Endothelial cell of umbilical vein (primary cell): Measurements from ENCODE around the gene THEM5. TPM values are rescaled to one million over a fixed set of nuclear protein-coding genes. Genes with fewer than 3 reads are reported as not detected.

Experiments used
- BruUV-seq: library from RNA; stranded (reverse); fragments of 400-500 nt; replicated peaks from 2 replicates; lab custom pipeline; 2021; lab: Mats Ljungman, UMichigan
- CTCF ChIA-PET: fragments of 300-600, 350-600 bp; sonication (Branson Sonifier 250); formaldehyde crosslinking; loops from one replicate; lab custom pipeline; 2021; ENCODE audit warnings: antibody characterized with exemption, inconsistent platforms; lab: Charles Lee
- POLR2A ChIA-PET: fragments of 300-600, 350-600 bp; sonication (Branson Sonifier 250); formaldehyde crosslinking; loops from one replicate; lab custom pipeline; 2021; ENCODE audit warnings: antibody characterized with exemption, inconsistent platforms; lab: Charles Lee
- DNase-seq: peaks from one replicate; pipeline ENCODE4 v3.0.0-alpha.2; 2011; ENCODE audit warnings: low read depth, low spot score
- FAIRE-seq: peaks from 2 replicates; lab custom pipeline; 2011; peaks lifted over from hg19 to GRCh38; lab: Jason Lieb, UNC
- H2AFZ ChIP-seq: 2 replicates; pipeline ENCODE4 v1.6.0; 2012; ENCODE audit warnings: low read depth, low read length, control low read depth, inconsistent platforms
- H3K27ac ChIP-seq: 2 replicates; pipeline ENCODE4 v1.5.1; 2011; ENCODE audit warnings: low read depth, mild to moderate bottlenecking, control low read depth, low read length, moderate library complexity; ENCODE audit not compliant: insufficient read depth
- H3K27me3 ChIP-seq, 2 experiments: 2 replicates each; pipeline versions ENCODE4 v1.6.0 to v1.6.1; 2011; ENCODE audit warnings: low read length in 2 of 2, mixed read lengths in 1 of 2; ENCODE audit not compliant: control insufficient read depth in 2 of 2, insufficient read depth in 2 of 2
- H3K36me3 ChIP-seq, 2 experiments: 2 replicates in 1 of 2; 3 replicates in 1 of 2; pipeline ENCODE4 v1.5.1; 2011; ENCODE audit warnings: low read length in 2 of 2, mild to moderate bottlenecking in 1 of 2, moderate library complexity in 1 of 2; ENCODE audit not compliant: control insufficient read depth in 2 of 2, insufficient read depth in 2 of 2; ENCODE audit errors: extremely low read depth in 1 of 2
- H3K4me1 ChIP-seq: 3 replicates; pipeline ENCODE4 v1.5.1; 2011; ENCODE audit warnings: mild to moderate bottlenecking, low read length; ENCODE audit not compliant: control insufficient read depth, insufficient read depth; ENCODE audit errors: extremely low read depth
- H3K4me2 ChIP-seq: 2 replicates; pipeline ENCODE4 v1.6.1; 2011; ENCODE audit warnings: low read length, control low read depth, mixed read lengths; ENCODE audit not compliant: insufficient read depth
- H3K4me3 ChIP-seq, 3 experiments: fragments of 200-600 bp in 1 of 3; sonication (generic), shearing (Covaris generic) in 1 of 3; replicated peaks in 1 of 3; 2 replicates each; pipeline ENCODE4 v1.5.1; 2011 to 2016; ENCODE audit warnings: control low read depth in 3 of 3, low read length in 3 of 3, mild to moderate bottlenecking in 2 of 3, inconsistent platforms in 1 of 3, low read depth in 1 of 3, moderate library complexity in 1 of 3; ENCODE audit not compliant: insufficient read depth in 1 of 3
- H3K79me2 ChIP-seq: 2 replicates; pipeline ENCODE4 v1.6.0; 2012; ENCODE audit warnings: low read length, inconsistent platforms; ENCODE audit not compliant: control insufficient read depth, insufficient read depth
- H3K9ac ChIP-seq: replicated peaks from 2 replicates; pipeline ENCODE3; 2011; ENCODE audit warnings: low read length, control low read depth; ENCODE audit not compliant: insufficient read depth; ENCODE audit errors: extremely low read depth
- H3K9me1 ChIP-seq: replicated peaks from 3 replicates; pipeline ENCODE4 v1.6.0; 2011; ENCODE audit warnings: mild to moderate bottlenecking, low read length; ENCODE audit not compliant: control insufficient read depth, insufficient read depth; ENCODE audit errors: extremely low read depth
- H3K9me3 ChIP-seq: replicated peaks from 2 replicates; pipeline ENCODE4 v1.5.1; 2012; ENCODE audit warnings: low read length, inconsistent platforms; ENCODE audit not compliant: control insufficient read depth, insufficient read depth
- H4K20me1 ChIP-seq: replicated peaks from 2 replicates; pipeline ENCODE3; 2011; ENCODE audit warnings: mild to moderate bottlenecking, low read length; ENCODE audit not compliant: control insufficient read depth, insufficient read depth; ENCODE audit errors: extremely low read depth
- CTCF ChIP-seq, 2 donors: IDR thresholded peaks; 1 replicate in 1 of 2; 2 replicates in 1 of 2; pipeline ENCODE4 v1.5.1; 2011; ENCODE audit warnings: low read length in 2 of 2, mild to moderate bottlenecking in 2 of 2, moderate library complexity in 2 of 2, control low read depth in 1 of 2, inconsistent platforms in 1 of 2, low read depth in 1 of 2; ENCODE audit not compliant: insufficient read depth in 1 of 2; ENCODE audit errors: extremely low read depth in 1 of 2
- EZH2 ChIP-seq: IDR thresholded peaks from 2 replicates; pipeline ENCODE4 v1.6.1; 2012; ENCODE audit warnings: borderline replicate concordance, low read depth, mild to moderate bottlenecking, moderate library complexity, low read length, inconsistent platforms; ENCODE audit not compliant: severe bottlenecking
- FOS ChIP-seq: IDR thresholded peaks from 2 replicates; pipeline ENCODE4 v1.6.1; 2011; ENCODE audit warnings: mild to moderate bottlenecking, low read length, moderate library complexity, borderline replicate concordance; ENCODE audit not compliant: insufficient read depth
- GATA2 ChIP-seq: IDR thresholded peaks from 2 replicates; pipeline ENCODE4 v1.7.0; 2011; ENCODE audit warnings: low read depth, mild to moderate bottlenecking, moderate library complexity, mixed read lengths, low read length; ENCODE audit not compliant: insufficient read length, insufficient read depth
- JUN ChIP-seq: IDR thresholded peaks from 2 replicates; pipeline ENCODE4 v1.6.1; 2011; ENCODE audit warnings: borderline replicate concordance, low read depth; ENCODE audit not compliant: insufficient read length, insufficient read depth
- POLR2AphosphoS5 ChIP-seq: IDR thresholded peaks from 2 replicates; pipeline ENCODE4 v1.6.1; 2012; ENCODE audit warnings: low read depth, mild to moderate bottlenecking, control low read depth, low read length, moderate library complexity; ENCODE audit not compliant: insufficient read depth
- dilution Hi-C: fragments of 300-500 bp; cut with MboI; formaldehyde crosslinking; loops from one replicate; pipeline ENCODE4 v1.15.0; 2019; ENCODE audit warnings: low sequenced_read_pairs; ENCODE audit not compliant: extremely low pct_ligation_motif_present
- intact Hi-C: fragments of 100-400 bp; cut with micrococcal nuclease; formaldehyde crosslinking; loops from one replicate; pipeline ENCODE4 v1.10.0; 2022
- polyA plus RNA-seq, 4 experiments: library from polyadenylated mRNA; depleted of rRNA in 3 of 4; stranded (reverse) in 3 of 4; unstranded in 1 of 4; fragments of >200 nt; gene quantifications; 2 replicates each; pipeline versions ENCODE4 v1.2.1 to v1.2.3, GENCODE V29; 2011 to 2012; ENCODE audit warnings: missing spikeins in 1 of 4
- total RNA-seq: library from RNA; stranded (reverse); gene quantifications from 2 replicates; pipeline ENCODE4 v1.2.3, GENCODE V29; 2021

Gene THEM5
- total and polyA plus RNA-seq, 2 donors (not counting 3 experiments of a cell fraction or from before 2014, with no cell fraction given), result not detected

DNA sequence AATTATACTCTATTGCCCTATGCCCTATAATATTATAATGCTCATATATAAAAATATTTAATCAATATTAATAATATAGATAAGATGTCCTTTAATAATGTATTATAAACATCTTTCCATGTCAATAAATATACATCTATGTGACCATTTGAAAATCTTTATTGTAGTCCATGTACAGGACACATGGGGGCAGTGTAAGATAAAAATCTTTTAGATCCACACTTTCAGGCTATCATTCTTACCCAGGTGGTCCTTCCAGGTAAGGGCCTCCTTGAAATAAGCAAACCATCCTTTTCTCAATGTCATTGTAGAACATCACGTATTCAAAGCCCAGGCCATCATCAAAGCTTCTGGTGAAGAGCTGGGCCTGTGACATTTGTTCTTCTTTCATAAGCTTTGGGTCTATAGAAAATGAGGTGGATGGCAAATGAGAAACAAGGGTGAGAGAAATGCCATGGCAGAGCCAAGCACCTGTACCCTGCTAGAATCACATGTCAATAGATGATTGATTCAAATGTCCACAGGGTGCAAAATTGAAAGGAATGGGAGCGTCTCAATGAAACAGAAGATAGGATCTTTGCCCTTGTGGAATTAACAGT is 35.6 kb upstream of the THEM5 start:
- no peak overlapping the region for H3K4me2 ChIP-seq
- POLR2A ChIA-PET, result no interaction called here
- CTCF ChIA-PET, result interaction anchor here (0.6 to 8.2 kb wide), 12 partner anchors 11 to 112 kb away, joined by 3 to 128 read pairs (median 4); partner anchors contain the start of gene THEM4
- peaks cover 15% of the 10 kb centered on the region for H3K4me1 ChIP-seq
- dilution Hi-C loops, result no loop called here
- intact Hi-C loops, result loop anchor here (1.0 kb wide), 4 partner anchors 45 to 112 kb away; no protein-coding TSS in a partner anchor
- no peaks in the 10 kb centered on the region for H3K27me3 ChIP-seq
- H3K9me3 ChIP-seq, result no peaks in the 10 kb centered on the region
- no peak overlapping the region for H3K9ac ChIP-seq
- TF ChIP-seq GATA2 (no peak), CTCF (IDR thresholded peaks at IDR 0.05; ENCODE audit: extremely low read depth in 1 of 2, insufficient read depth in 1 of 2, low read depth in 1 of 2, low read length in 2 of 2) (peak; percentile 20 to 22)
- no TSS peak for BruUV-seq
- H2AFZ ChIP-seq, result no peak overlapping the region
- H3K9me1 ChIP-seq, result no peaks in the 10 kb centered on the region
- H3K4me3 ChIP-seq, result no peak overlapping the region
- DNase-seq (peak; percentile 28), FAIRE-seq (no peak)
- no peaks in the 10 kb centered on the region for H4K20me1 ChIP-seq
- H3K36me3 ChIP-seq, result no peaks in the 10 kb centered on the region
- no peak overlapping the region for H3K27ac ChIP-seq
- no peaks in the 10 kb centered on the region for H3K79me2 ChIP-seq

GRCh38 chr1:151887028-151887427 is 33.5 kb upstream of the THEM5 start:
- TF ChIP-seq CTCF (IDR thresholded peaks at IDR 0.05; ENCODE audit: extremely low read depth in 1 of 2, insufficient read depth in 1 of 2, low read depth in 1 of 2, low read length in 2 of 2), result no peak
- TF ChIP-seq EZH2, result no peak
- TF ChIP-seq FOS, result peak; percentile 84
- peak; percentile 72 for TF ChIP-seq POLR2AphosphoS5
- peak; percentile 76 for TF ChIP-seq JUN
- no peaks in the 10 kb centered on the region for H3K9me1 ChIP-seq
- peak; percentile 76 for FAIRE-seq
- peak overlapping the region; percentile 60 for H3K27ac ChIP-seq
- H3K9me3 ChIP-seq, result no peaks in the 10 kb centered on the region
- ChIA-PET POLR2A (interaction anchor here (0.5 kb wide), 1 partner anchor 379 kb away, joined by 5 read pairs; no protein-coding TSS in a partner anchor), CTCF (interaction anchor here (1.0 to 8.2 kb wide), 6 partner anchors 12 to 114 kb away, joined by 3 to 128 read pairs (median 8); partner anchors contain the start of gene THEM4)
- intact Hi-C loops, result loop anchor here (1.0 kb wide), 1 partner anchor 22 kb away; the partner anchor contains the start of gene THEM4
- BruUV-seq, result no TSS peak
- H3K4me3 ChIP-seq, result no peak overlapping the region
- H2AFZ ChIP-seq, result no peak overlapping the region
- DNase-seq, result peak; percentile 77
- no peak overlapping the region for H3K9ac ChIP-seq
- dilution Hi-C loops, result no loop called here
- no peaks in the 10 kb centered on the region for H3K79me2 ChIP-seq
- H3K4me2 ChIP-seq, result peak overlapping the region; percentile 36
- no peaks in the 10 kb centered on the region for H3K36me3 ChIP-seq
- H3K4me1 ChIP-seq, result peaks cover 11% of the 10 kb centered on the region
- H4K20me1 ChIP-seq, result no peaks in the 10 kb centered on the region
- H3K27me3 ChIP-seq, result no peaks in the 10 kb centered on the region
